OCI-LY7 (cell line): ENCODE measurements around the gene SRP68.

ENCODE experiments used
- EZH2phosphoT487 ChIP-seq: fragments of 200-600 bp; sonication (generic); IDR thresholded peaks from 2 replicates; pipeline ENCODE4 v1.6.1; 2018; ENCODE audit warnings: low read depth, borderline replicate concordance, mild to moderate bottlenecking, mixed run types, antibody characterized with exemption, low read length, moderate library complexity, mixed read lengths
- TF ChIP-seq, protein P1 (sequence below): fragments of 200-600 bp; sonication (generic); conservative IDR thresholded peaks from 2 replicates; pipeline ENCODE4 v1.5.1; 2014; ENCODE audit warnings: mild to moderate bottlenecking, antibody characterized with exemption, low read length, moderate library complexity, mixed read lengths

DNA sequence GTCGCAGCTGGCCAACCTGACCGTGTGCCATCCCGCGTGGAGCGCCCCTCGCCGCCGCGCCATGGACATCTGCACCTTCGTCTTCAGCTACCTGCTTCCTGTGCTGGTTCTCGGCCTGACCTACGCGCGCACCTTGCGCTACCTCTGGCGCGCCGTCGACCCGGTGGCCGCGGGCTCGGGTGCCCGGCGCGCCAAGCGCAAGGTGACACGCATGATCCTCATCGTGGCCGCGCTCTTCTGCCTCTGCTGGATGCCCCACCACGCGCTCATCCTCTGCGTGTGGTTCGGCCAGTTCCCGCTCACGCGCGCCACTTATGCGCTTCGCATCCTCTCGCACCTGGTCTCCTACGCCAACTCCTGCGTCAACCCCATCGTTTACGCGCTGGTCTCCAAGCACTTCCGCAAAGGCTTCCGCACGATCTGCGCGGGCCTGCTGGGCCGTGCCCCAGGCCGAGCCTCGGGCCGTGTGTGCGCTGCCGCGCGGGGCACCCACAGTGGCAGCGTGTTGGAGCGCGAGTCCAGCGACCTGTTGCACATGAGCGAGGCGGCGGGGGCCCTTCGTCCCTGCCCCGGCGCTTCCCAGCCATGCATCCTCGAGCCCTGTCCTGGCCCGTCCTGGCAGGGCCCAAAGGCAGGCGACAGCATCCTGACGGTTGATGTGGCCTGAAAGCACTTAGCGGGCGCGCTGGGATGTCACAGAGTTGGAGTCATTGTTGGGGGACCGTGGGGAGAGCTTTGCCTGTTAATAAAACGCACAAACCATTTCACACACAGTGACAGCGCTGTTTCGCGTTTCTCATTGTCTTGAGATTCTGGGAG is 4.7 kb upstream of the SRP68 start:
- TF ChIP-seq, protein P1, sequence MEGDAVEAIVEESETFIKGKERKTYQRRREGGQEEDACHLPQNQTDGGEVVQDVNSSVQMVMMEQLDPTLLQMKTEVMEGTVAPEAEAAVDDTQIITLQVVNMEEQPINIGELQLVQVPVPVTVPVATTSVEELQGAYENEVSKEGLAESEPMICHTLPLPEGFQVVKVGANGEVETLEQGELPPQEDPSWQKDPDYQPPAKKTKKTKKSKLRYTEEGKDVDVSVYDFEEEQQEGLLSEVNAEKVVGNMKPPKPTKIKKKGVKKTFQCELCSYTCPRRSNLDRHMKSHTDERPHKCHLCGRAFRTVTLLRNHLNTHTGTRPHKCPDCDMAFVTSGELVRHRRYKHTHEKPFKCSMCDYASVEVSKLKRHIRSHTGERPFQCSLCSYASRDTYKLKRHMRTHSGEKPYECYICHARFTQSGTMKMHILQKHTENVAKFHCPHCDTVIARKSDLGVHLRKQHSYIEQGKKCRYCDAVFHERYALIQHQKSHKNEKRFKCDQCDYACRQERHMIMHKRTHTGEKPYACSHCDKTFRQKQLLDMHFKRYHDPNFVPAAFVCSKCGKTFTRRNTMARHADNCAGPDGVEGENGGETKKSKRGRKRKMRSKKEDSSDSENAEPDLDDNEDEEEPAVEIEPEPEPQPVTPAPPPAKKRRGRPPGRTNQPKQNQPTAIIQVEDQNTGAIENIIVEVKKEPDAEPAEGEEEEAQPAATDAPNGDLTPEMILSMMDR: no peak
- no peak for TF ChIP-seq EZH2phosphoT487
